Naive thymus-derived CD4-positive, alpha-beta T cell (primary cell): ENCODE measurements around the gene PSMD1. TPM values are rescaled to one million over a fixed set of nuclear protein-coding genes. Genes with fewer than 3 reads are reported as not detected.
"Not testable (repeated sequence)": the region's sequence is repeated elsewhere in the genome, so short reads cannot be mapped to it uniquely, and the experiment has no call there.

ENCODE experiments used
- ATAC-seq: fragments of 150-1000 bp; cut with Tn5 transposase; 2 replicates; pipeline ENCODE4 v1.10.0; 2021; ENCODE audit warnings: mild to moderate bottlenecking, moderate library complexity
- CTCF ChIA-PET: fragments of 350-600 bp; sonication (Branson Sonifier 250); formaldehyde crosslinking; loops from one replicate; lab custom pipeline; 2021; ENCODE audit warnings: antibody characterized with exemption; lab: Charles Lee
- POLR2A ChIA-PET: fragments of 350-600 bp; sonication (Branson Sonifier 250); formaldehyde crosslinking; loops from one replicate; lab custom pipeline; 2021; ENCODE audit warnings: antibody characterized with exemption, inconsistent platforms; lab: Charles Lee
- DNase-seq, 9 donors: peaks; one replicate each; pipeline versions ENCODE4 v3.0.0 to v3.0.0-alpha.2; 2020 to 2022; ENCODE audit warnings: mixed read lengths in 1 of 9
- H3K27ac ChIP-seq: one replicate; pipeline ENCODE4 v1.7.0; 2013; ENCODE audit warnings: mild to moderate bottlenecking, low read depth, low read length, moderate library complexity
- H3K27me3 ChIP-seq, 2 donors: one replicate each; pipeline ENCODE4 v1.7.0; 2013; ENCODE audit warnings: low read length in 2 of 2, mild to moderate bottlenecking in 2 of 2, moderate library complexity in 2 of 2; ENCODE audit not compliant: control insufficient read depth in 2 of 2, insufficient read depth in 2 of 2
- H3K36me3 ChIP-seq, 3 experiments: 1 replicate in 2 of 3; 2 replicates in 1 of 3; pipeline ENCODE4 v1.7.0; 2013; ENCODE audit warnings: low read length in 3 of 3, mild to moderate bottlenecking in 3 of 3, moderate library complexity in 1 of 3; ENCODE audit not compliant: insufficient read depth in 3 of 3, control insufficient read depth in 2 of 3
- H3K4me1 ChIP-seq, 2 donors: one replicate each; pipeline ENCODE4 v1.7.0; 2013; ENCODE audit warnings: low read length in 2 of 2, mild to moderate bottlenecking in 2 of 2, moderate library complexity in 1 of 2; ENCODE audit not compliant: control insufficient read depth in 2 of 2, insufficient read depth in 2 of 2
- H3K4me3 ChIP-seq: 2 replicates; pipeline ENCODE4 v1.7.0; 2013; ENCODE audit warnings: mild to moderate bottlenecking, low read length
- H3K9me3 ChIP-seq, 3 experiments: 1 replicate in 2 of 3; 2 replicates in 1 of 3; pipeline ENCODE4 v1.7.0; 2013; ENCODE audit warnings: low read length in 3 of 3; ENCODE audit not compliant: control insufficient read depth in 2 of 3
- H3K27ac Mint-ChIP-seq, 9 donors: one replicate each; pipeline ENCODE4 v1.8.0; 2020 to 2022; ENCODE audit warnings: mixed read lengths in 9 of 9, mild to moderate bottlenecking in 8 of 9, moderate library complexity in 5 of 9, inconsistent platforms in 2 of 9
- H3K27me3 Mint-ChIP-seq, 5 donors: one replicate each; pipeline ENCODE4 v1.8.0; 2021 to 2022; ENCODE audit warnings: mixed read lengths in 5 of 5, mild to moderate bottlenecking in 1 of 5
- H3K36me3 Mint-ChIP-seq, 5 donors: one replicate each; pipeline ENCODE4 v1.8.0; 2020 to 2022; ENCODE audit warnings: mixed read lengths in 5 of 5, mild to moderate bottlenecking in 3 of 5, inconsistent platforms in 1 of 5
- H3K4me1 Mint-ChIP-seq, 7 donors: one replicate each; pipeline ENCODE4 v1.8.0; 2020 to 2022; ENCODE audit warnings: mixed read lengths in 7 of 7, mild to moderate bottlenecking in 3 of 7, inconsistent platforms in 1 of 7
- H3K4me3 Mint-ChIP-seq, 10 donors: one replicate each; pipeline ENCODE4 v1.8.0; 2020 to 2022; ENCODE audit warnings: mild to moderate bottlenecking in 10 of 10, mixed read lengths in 10 of 10, moderate library complexity in 6 of 10, inconsistent platforms in 2 of 10
- H3K9me3 Mint-ChIP-seq, 11 donors: one replicate each; pipeline ENCODE4 v1.8.0; 2020 to 2022; ENCODE audit warnings: mixed read lengths in 11 of 11, mild to moderate bottlenecking in 4 of 11, inconsistent platforms in 1 of 11, moderate library complexity in 1 of 11
- intact Hi-C, 2 donors: fragments of 100-400 bp; cut with micrococcal nuclease; formaldehyde crosslinking; loops; one replicate each; pipeline ENCODE4 v1.15.1; 2023
- polyA plus RNA-seq, 2 donors: library from polyadenylated mRNA; unstranded; fragments of 300-500 nt; fragmentation: Illumina TruSeq; gene quantifications; one replicate each; pipeline ENCODE4 v1.2.3, GENCODE V29; 2021
- total RNA-seq, 6 experiments: library from RNA in 5 of 6; stranded (reverse) in 5 of 6; gene quantifications; 1 replicate in 5 of 6; 2 replicates in 1 of 6; pipeline ENCODE4 v1.2.3 and lab custom pipeline; 2021 to 2026

Gene PSMD1
- total and polyA plus RNA-seq, 7 experiments from 2014 or later, result 30.3 to 121 (median 46.2) TPM

DNA sequence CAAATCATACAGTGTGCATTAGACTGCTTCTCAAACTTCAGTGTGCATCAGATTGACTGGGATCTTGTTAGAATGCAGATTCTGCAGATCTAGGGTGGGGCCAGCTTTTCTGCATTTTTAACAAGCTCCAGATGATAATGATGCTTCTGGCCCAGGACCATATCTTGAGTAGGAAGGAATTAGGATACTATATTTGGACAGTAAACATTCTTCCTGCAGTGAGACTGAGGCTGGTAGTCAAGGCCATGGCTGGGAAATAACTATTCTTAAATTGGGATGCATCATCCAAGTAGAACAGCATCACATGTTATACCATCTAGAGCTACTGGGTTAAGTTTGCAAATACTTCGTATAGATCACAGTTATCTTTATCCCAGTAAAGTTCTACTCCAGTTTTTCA, 113.4 kb downstream of the PSMD1 start:
- CTCF ChIA-PET, result no interaction called here
- intact Hi-C loops, result no loop called here

DNA sequence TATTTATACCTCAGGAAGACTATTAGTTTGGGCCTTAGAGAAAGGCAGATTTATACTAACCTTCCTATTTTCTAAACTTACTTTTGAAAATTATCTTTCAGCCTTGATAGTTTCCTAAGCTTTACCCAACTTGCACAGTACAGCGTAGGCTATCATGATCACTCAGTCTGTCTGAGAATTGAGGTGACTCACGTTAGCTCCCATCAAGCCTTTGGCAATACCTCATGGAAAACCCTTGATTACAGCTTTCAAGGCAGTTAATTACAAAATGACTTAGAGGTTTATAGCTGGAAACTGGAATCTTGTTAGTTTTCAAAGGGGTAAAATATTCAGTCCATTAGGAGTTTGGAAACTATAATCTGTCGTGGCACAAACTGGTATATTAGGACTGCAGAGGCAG, 115.4 kb downstream of the PSMD1 start:
- H3K27me3 Mint-ChIP-seq, result no peaks in the 10 kb centered on the region
- H3K27ac Mint-ChIP-seq, result no peak overlapping the region
- ATAC-seq, result no peak
- H3K4me3 Mint-ChIP-seq, result no peak overlapping the region
- peaks cover 11 to 72% (median 35%) of the 10 kb centered on the region in 5 donors for H3K36me3 Mint-ChIP-seq
- ChIA-PET CTCF (no interaction called here), POLR2A (no interaction called here)
- Histone ChIP-seq H3K9me3 (no peaks in the 10 kb centered on the region), H3K27ac (no peak overlapping the region), H3K4me1 (no peaks in the 10 kb centered on the region), H3K4me3 (no peak overlapping the region), H3K36me3 (peaks cover 2 to 39% (median 8%) of the 10 kb centered on the region in 3 experiments), H3K27me3 (no peaks in the 10 kb centered on the region)
- DNase-seq, result no peak
- H3K4me1 Mint-ChIP-seq, result peaks cover 0 to 9% (median 0%) of the 10 kb centered on the region in 7 donors
- intact Hi-C loops, result no loop called here
- H3K9me3 Mint-ChIP-seq, result peaks cover 0 to under 1% (median 0%) of the 10 kb centered on the region in 11 donors

More for the DNA sequence above, 113.4 kb downstream of the PSMD1 start:
- DNase-seq, result no peak
- POLR2A ChIA-PET, result no interaction called here
- Mint-ChIP-seq H3K27ac (no peak overlapping the region), H3K4me1 (peaks cover 0 to 6% (median 0%) of the 10 kb centered on the region in 7 donors), H3K4me3 (no peak overlapping the region), H3K27me3 (no peaks in the 10 kb centered on the region), H3K9me3 (no peaks in the 10 kb centered on the region), H3K36me3 (peaks cover 17 to 73% (median 30%) of the 10 kb centered on the region in 5 donors)
- H3K9me3 ChIP-seq, result no peaks in the 10 kb centered on the region
- peaks cover 10 to 56% (median 18%) of the 10 kb centered on the region in 3 experiments for H3K36me3 ChIP-seq
- no peaks in the 10 kb centered on the region for H3K4me1 ChIP-seq
- H3K4me3 ChIP-seq, result no peak overlapping the region
- H3K27ac ChIP-seq, result no peak overlapping the region
- ATAC-seq, result no peak
- H3K27me3 ChIP-seq, result no peaks in the 10 kb centered on the region

DNA sequence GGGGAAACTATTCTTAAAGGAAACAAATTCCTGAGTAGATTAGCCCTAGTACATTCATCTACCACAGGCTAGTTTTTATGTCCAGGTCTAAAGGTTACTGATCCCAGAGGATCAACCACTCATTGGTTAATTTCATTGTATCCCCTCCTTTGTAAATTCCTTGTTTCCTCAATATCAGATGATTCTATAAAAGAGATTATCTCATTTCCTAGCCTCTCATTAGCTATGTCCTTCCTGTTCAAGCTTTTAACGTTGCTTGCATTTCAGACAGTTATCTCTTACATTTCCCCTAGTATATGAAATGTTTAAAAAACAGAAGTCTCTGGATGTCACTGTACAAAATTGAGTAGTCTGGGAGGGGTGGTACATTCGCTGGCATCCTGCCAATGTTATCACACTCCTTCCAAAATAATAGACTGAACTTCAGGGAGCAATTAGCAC, 117.6 kb downstream of the PSMD1 start:
- POLR2A ChIA-PET, result no interaction called here
- H3K27me3 ChIP-seq, result no peaks in the 10 kb centered on the region
- H3K36me3 ChIP-seq, result peaks cover 0 to 22% (median 5%) of the 10 kb centered on the region in 3 experiments
- Mint-ChIP-seq H3K27ac (no peak overlapping the region), H3K4me1 (peaks cover 0 to 7% (median 2%) of the 10 kb centered on the region in 7 donors), H3K36me3 (peaks cover 9 to 58% (median 29%) of the 10 kb centered on the region in 5 donors), H3K9me3 (peaks cover 0 to 6% (median 0%) of the 10 kb centered on the region in 11 donors), H3K27me3 (no peaks in the 10 kb centered on the region), H3K4me3 (no peak overlapping the region)
- no peaks in the 10 kb centered on the region for H3K9me3 ChIP-seq
- no peak overlapping the region for H3K4me3 ChIP-seq
- ATAC-seq (no peak), DNase-seq (no peak)
- H3K27ac ChIP-seq, result no peak overlapping the region
- no peaks in the 10 kb centered on the region for H3K4me1 ChIP-seq
- CTCF ChIA-PET, result no interaction called here
- intact Hi-C loops, result no loop called here

DNA sequence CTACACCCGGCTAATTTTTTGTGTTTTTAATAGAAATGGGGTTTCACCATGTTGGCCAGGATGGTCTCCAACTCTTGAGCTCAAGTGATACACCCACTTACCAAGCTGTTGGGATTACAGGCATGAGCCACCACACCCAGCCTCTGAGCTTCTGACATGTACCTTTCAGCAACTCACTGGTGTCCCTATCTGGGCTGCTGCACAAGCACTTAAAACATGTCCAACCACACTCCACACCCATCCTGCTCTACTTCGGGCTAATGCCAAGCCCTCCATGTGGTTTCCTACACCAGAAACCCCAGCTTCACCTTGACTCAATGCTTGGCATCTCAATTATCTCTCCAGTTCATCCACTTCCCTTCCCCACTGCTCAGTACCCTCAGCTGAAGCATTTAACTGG, 119.4 kb downstream of the PSMD1 start:
- Histone ChIP-seq H3K36me3 (peaks cover 0 to 6% (median under 1%) of the 10 kb centered on the region in 3 experiments), H3K27ac (no peak overlapping the region), H3K4me3 (no peak overlapping the region), H3K27me3 (no peaks in the 10 kb centered on the region), H3K9me3 (no peaks in the 10 kb centered on the region), H3K4me1 (peaks cover 0 to 5% of the 10 kb centered on the region in 2 donors)
- CTCF ChIA-PET, result no interaction called here
- no peak for DNase-seq
- peaks cover 0 to 6% (median 0%) of the 10 kb centered on the region in 11 donors for H3K9me3 Mint-ChIP-seq
- ATAC-seq, result no peak
- POLR2A ChIA-PET, result no interaction called here
- intact Hi-C loops, result no loop called here
- peaks cover 0 to 15% (median 3%) of the 10 kb centered on the region in 7 donors for H3K4me1 Mint-ChIP-seq
- H3K27ac Mint-ChIP-seq, result peak overlapping the region in 3 of 9 donors; percentile 48 to 66 (median 63)
- no peaks in the 10 kb centered on the region for H3K27me3 Mint-ChIP-seq
- peaks cover 2 to 39% (median 19%) of the 10 kb centered on the region in 5 donors for H3K36me3 Mint-ChIP-seq
- no peak overlapping the region for H3K4me3 Mint-ChIP-seq

DNA sequence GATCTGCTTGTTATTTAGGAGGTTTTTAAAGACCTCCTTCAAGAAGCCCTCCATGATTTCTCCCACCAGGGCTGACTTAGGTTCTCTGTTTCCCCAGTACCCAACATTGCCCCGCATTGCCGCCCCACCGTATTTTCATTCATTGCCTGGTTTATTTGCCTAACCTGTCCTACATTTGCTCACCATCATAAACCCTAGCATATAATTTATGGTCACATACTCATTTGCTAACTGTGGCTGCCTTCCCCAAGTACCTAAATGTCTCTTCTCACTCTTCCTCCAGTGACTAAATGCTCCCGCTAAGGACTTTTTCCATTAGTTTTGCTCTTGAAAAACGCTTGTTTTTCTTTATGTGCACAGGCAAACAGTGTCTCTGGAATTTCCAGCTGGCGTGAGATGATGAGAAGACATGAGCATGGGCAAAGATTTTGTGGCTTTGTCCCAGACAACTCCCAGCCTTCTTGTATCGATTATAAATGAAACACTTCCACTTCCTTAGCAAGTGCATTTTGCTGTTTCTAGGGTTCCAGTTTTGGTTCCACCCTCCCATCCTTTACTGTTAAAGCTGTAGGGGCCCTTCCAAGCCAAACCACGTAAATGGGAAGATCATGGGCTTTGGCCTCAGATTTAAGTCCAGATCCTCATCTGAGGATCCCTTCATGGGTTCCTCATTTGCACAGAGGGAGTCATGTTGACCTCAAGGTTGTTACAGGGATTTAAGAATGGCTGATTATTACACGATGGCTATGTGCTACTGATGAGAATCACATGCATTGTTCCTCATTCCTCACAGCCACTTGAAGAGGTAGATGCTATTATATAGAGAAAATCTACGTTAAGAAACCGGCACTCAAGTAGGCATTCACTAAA, 120.7 kb downstream of the PSMD1 start:
- H3K4me3 Mint-ChIP-seq, result no peak overlapping the region
- peaks cover 0 to 5% of the 10 kb centered on the region in 2 donors for H3K4me1 ChIP-seq
- DNase-seq (no peak), ATAC-seq (no peak)
- no peaks in the 10 kb centered on the region for H3K27me3 ChIP-seq
- intact Hi-C loops, result no loop called here
- H3K36me3 Mint-ChIP-seq, result peaks cover 0 to 33% (median 18%) of the 10 kb centered on the region in 5 donors
- H3K4me1 Mint-ChIP-seq, result peaks cover 0 to 15% (median 3%) of the 10 kb centered on the region in 7 donors
- no peak overlapping the region for H3K4me3 ChIP-seq
- H3K27ac Mint-ChIP-seq, result no peak overlapping the region
- H3K36me3 ChIP-seq, result peaks cover 0 to 4% (median 0%) of the 10 kb centered on the region in 3 experiments
- H3K27me3 Mint-ChIP-seq, result no peaks in the 10 kb centered on the region
- H3K9me3 ChIP-seq, result no peaks in the 10 kb centered on the region
- H3K9me3 Mint-ChIP-seq, result peaks cover 0 to 6% (median 0%) of the 10 kb centered on the region in 11 donors
- H3K27ac ChIP-seq, result no peak overlapping the region
- ChIA-PET CTCF (no interaction called here), POLR2A (no interaction called here)

DNA sequence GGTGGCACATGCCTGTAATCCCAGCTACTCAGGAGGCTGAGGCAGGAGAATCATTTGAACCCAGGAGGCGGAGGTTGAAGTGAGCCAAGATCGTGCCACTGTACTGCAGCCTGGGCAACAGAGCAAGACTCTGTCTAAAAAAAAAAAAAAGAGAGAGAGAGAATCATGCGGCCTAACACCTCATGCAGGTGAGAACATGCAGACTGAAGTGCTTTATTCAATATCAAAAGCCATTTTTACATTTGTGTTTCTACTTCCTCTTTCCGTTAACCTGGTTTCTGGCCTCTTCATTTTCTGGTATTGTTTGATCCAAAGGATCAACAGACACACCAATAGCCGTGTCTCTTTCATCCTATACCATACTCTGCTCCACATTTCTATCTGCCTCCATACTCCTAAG, 122.1 kb downstream of the PSMD1 start:
- H3K36me3 ChIP-seq, H3K27me3 ChIP-seq, H3K4me3 ChIP-seq, H3K4me3 Mint-ChIP-seq, ATAC-seq, POLR2A ChIA-PET, H3K27ac Mint-ChIP-seq, intact Hi-C loops, DNase-seq, H3K9me3 ChIP-seq, CTCF ChIA-PET, H3K9me3 Mint-ChIP-seq, H3K27ac ChIP-seq, H3K4me1 ChIP-seq, H3K27me3 Mint-ChIP-seq: not testable (repeated sequence)
- Mint-ChIP-seq H3K36me3 (peaks cover 0 to 26% (median 18%) of the 10 kb centered on the region in 5 donors), H3K4me1 (peaks cover 0 to 15% (median 3%) of the 10 kb centered on the region in 7 donors)
